ENCODE data around the gene ATP8B1. TPM values are rescaled to one million over a fixed set of nuclear protein-coding genes. Genes with fewer than 3 reads are reported as not detected.
A peak's percentile ranks its signal among the peaks of the same experiment; 100 is the strongest.
"Not testable (repeated sequence)": the region's sequence is repeated elsewhere in the genome, so short reads cannot be mapped to it uniquely, and the experiment has no call there.

Gene ATP8B1
- total and polyA plus RNA-seq, 8 donors = 16.4 to 26.6 (median 19.1) TPM

DNA sequence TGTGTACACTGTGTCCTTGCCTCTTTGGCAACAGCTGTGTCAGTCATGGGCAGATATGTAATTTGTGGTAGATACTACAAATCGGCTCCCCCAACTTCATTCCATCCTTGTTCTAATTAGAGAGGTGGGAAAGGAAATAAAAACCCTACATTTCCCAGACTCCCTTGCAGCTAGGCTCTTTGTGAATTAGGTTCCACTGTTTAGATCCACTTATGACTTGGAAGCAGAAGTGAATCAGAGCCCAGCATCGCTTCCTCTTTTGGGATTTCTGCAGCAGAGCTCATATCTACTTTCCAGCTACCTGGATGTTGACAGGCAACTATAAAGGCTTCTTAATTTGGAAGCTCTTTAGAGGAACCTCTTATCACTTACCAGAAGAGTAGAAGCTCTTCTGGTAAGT lies 147.4 kb downstream of the ATP8B1 start:
- DNase-seq (no peak), ATAC-seq (no peak)
- no peak for TF ChIP-seq CTCF (IDR thresholded peaks at IDR 0.05)
- Histone ChIP-seq H3K4me3 (no peak overlapping the region), H3K4me1 (peaks cover 0 to 3% of the 10 kb centered on the region in 2 donors), H3K27ac (no peak overlapping the region), H3K27me3 (no peaks in the 10 kb centered on the region), H3K36me3 (peaks cover 0 to 34% of the 10 kb centered on the region in 2 donors), H3K9me3 (peaks cover 0 to 16% of the 10 kb centered on the region in 2 donors)
- intact Hi-C loops (cut with DNase I) = no loop called here

DNA sequence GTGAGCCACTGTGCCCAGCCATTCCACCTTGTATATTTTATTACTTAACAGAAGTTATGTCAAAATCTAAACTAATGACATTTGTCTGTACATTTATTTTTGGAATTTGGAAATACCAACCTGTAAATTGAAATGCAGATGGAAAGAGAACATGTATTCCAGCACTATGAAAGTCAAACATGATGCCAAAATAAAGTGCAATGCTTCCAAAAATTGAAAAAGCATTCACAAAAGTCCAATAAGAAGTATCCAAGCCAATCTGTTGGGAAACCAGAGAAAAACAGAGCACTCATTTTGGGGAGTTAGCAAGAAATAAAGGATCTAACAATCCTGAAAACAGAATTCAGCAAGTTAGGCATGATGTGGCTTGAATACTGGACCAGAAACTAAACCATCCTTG lies 151.2 kb downstream of the ATP8B1 start:
- Histone ChIP-seq H3K36me3 (peaks cover 0 to 44% of the 10 kb centered on the region in 2 donors), H3K9me3 (peaks cover 0 to 16% of the 10 kb centered on the region in 2 donors), H3K4me3 (no peak overlapping the region), H3K27ac (no peak overlapping the region), H3K27me3 (no peaks in the 10 kb centered on the region), H3K4me1 (peaks cover 0 to 19% of the 10 kb centered on the region in 2 donors)
- no peak for DNase-seq
- ATAC-seq = no peak
- intact Hi-C loops (cut with DNase I) = no loop called here
- no peak for TF ChIP-seq CTCF (IDR thresholded peaks at IDR 0.05)

DNA sequence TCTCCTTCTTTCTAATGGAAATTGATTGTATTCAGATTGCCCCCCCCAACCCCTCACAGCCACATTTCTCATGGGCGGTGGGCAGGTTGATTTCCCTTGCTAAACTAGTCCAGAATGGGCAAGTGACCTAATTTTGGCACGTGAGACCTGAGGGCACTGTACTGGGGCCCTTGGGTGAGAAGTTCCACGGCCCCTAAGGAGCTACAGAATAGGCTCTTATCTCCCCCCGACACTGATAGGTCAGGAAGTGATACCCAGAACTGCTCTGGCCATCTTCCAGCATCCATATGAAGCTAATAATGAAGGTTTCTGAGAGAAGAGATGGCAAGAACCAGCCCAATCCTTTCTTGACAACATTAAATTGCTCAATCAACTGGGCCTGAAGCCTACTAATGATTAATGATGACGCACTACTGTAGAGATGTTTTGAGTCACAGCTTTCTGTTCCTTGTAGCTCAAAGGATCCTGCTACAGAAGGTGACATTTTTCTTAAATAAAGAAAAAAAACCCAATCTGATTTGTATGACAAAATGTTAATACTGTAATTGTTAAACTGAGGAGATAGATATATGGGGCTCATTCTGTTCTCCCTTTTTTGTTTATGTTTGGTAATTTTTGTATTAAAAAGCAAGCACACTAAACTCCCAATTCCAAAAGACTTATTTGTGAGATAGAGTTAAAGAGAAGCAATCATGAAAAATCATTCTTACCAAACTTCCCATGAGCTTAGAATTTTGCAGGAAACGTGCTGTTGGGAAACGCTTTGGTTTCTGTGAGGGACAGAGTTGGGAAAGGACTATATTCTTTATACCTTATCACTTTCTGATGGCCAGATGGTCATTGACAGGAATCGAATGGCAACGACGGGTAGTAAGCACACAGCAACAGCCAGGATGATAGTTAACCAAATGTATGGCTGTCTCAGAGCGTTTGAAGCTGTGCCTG lies 153.3 kb downstream of the ATP8B1 start:
- Histone ChIP-seq H3K27me3 (no peaks in the 10 kb centered on the region), H3K4me3 (no peak overlapping the region), H3K27ac (no peak overlapping the region), H3K9me3 (peaks cover 0 to under 1% of the 10 kb centered on the region in 2 donors), H3K4me1 (peaks cover 0 to 19% of the 10 kb centered on the region in 2 donors), H3K36me3 (peaks cover 0 to 28% of the 10 kb centered on the region in 2 donors)
- DNase-seq = no peak
- intact Hi-C loops (cut with DNase I) = no loop called here
- ATAC-seq = peak; percentile 76
- TF ChIP-seq CTCF (IDR thresholded peaks at IDR 0.05) = no peak

GRCh38 chr18:57648414-57648813 lies 154.7 kb downstream of the ATP8B1 start:
- intact Hi-C loops (cut with DNase I) = no loop called here
- no peak for TF ChIP-seq CTCF (IDR thresholded peaks at IDR 0.05)
- Histone ChIP-seq H3K27ac (no peak overlapping the region), H3K36me3 (peaks cover 0 to 18% of the 10 kb centered on the region in 2 donors), H3K4me1 (peaks cover 0 to 19% of the 10 kb centered on the region in 2 donors), H3K4me3 (no peak overlapping the region), H3K9me3 (no peaks in the 10 kb centered on the region), H3K27me3 (no peaks in the 10 kb centered on the region)
- DNase-seq (no peak), ATAC-seq (no peak)

- DNase-seq (no peak), ATAC-seq (peak; percentile 36)
- TF ChIP-seq CTCF (IDR thresholded peaks at IDR 0.05) = no peak
- Histone ChIP-seq H3K4me3 (no peak overlapping the region), H3K36me3 (peaks cover 0 to 27% of the 10 kb centered on the region in 2 donors), H3K9me3 (no peaks in the 10 kb centered on the region), H3K4me1 (peaks cover 0 to 4% of the 10 kb centered on the region in 2 donors), H3K27me3 (no peaks in the 10 kb centered on the region), H3K27ac (no peak overlapping the region)
- intact Hi-C loops (cut with DNase I) = no loop called here
These were observed 158.6 kb downstream of the ATP8B1 start for GRCh38 chr18:57644540-57644939.

GRCh38 chr18:57643726-57644125 lies 159.4 kb downstream of the ATP8B1 start:
- DNase-seq; H3K4me1 ChIP-seq; H3K27me3 ChIP-seq; ATAC-seq; intact Hi-C loops (cut with DNase I); H3K4me3 ChIP-seq; H3K9me3 ChIP-seq; H3K27ac ChIP-seq: not testable (repeated sequence)
- peaks cover 0 to 24% of the 10 kb centered on the region in 2 donors for H3K36me3 ChIP-seq

GRCh38 chr18:57642462-57642861 lies 160.7 kb downstream of the ATP8B1 start:
- H3K9me3 ChIP-seq; ATAC-seq; H3K4me1 ChIP-seq; H3K27ac ChIP-seq; DNase-seq; H3K27me3 ChIP-seq; intact Hi-C loops (cut with DNase I); H3K4me3 ChIP-seq: not testable (repeated sequence)
- peaks cover 0 to 14% of the 10 kb centered on the region in 2 donors for H3K36me3 ChIP-seq

All from left lung (tissue), 10 donors.